Subcutaneous abdominal adipose tissue (tissue), 5 donors: Measurements from ENCODE around the gene FRMPD1.

Experiments
- H3K27ac ChIP-seq: one replicate; pipeline ENCODE4 v1.7.0; 2013; ENCODE audit warnings: low read depth, mild to moderate bottlenecking, inconsistent platforms, low read length, moderate library complexity
- H3K27me3 ChIP-seq, 5 donors: one replicate each; pipeline ENCODE4 v1.7.0; 2013; ENCODE audit warnings: low read length in 5 of 5, inconsistent platforms in 1 of 5; ENCODE audit not compliant: control insufficient read depth in 5 of 5, insufficient read depth in 4 of 5
- H3K36me3 ChIP-seq, 5 donors: one replicate each; pipeline ENCODE4 v1.7.0; 2013; ENCODE audit warnings: low read length in 5 of 5; ENCODE audit not compliant: control insufficient read depth in 5 of 5, insufficient read depth in 5 of 5
- H3K4me1 ChIP-seq, 5 donors: one replicate each; pipeline ENCODE4 v1.7.0; 2013; ENCODE audit warnings: low read length in 5 of 5, mild to moderate bottlenecking in 3 of 5, moderate library complexity in 1 of 5; ENCODE audit not compliant: control insufficient read depth in 5 of 5, insufficient read depth in 5 of 5
- H3K4me3 ChIP-seq, 5 donors: one replicate each; pipeline ENCODE4 v1.7.0; 2013; ENCODE audit warnings: low read length in 5 of 5, low read depth in 1 of 5
- H3K9ac ChIP-seq, 5 donors: one replicate each; pipeline ENCODE4 v1.7.0; 2013; ENCODE audit warnings: low read length in 5 of 5, mild to moderate bottlenecking in 4 of 5, moderate library complexity in 3 of 5
- H3K9me3 ChIP-seq, 5 donors: one replicate each; pipeline ENCODE4 v1.7.0; 2013; ENCODE audit warnings: low read length in 5 of 5; ENCODE audit not compliant: control insufficient read depth in 5 of 5
- donor health status: healthy.
- donor health status: healthy.
- donor health status: healthy.
- donor health status: healthy.
- donor health status: healthy.

FRMPD1 gene

GRCh38 chr9:37696528-37696927 lies 45.8 kb downstream of the FRMPD1 start:
- H3K9me3 ChIP-seq = no peaks in the 10 kb centered on the region
- H3K4me1 ChIP-seq = no peaks in the 10 kb centered on the region
- peaks cover 3 to 9% (median 5%) of the 10 kb centered on the region in 5 donors for H3K27me3 ChIP-seq
- no peak overlapping the region for H3K4me3 ChIP-seq
- no peaks in the 10 kb centered on the region for H3K36me3 ChIP-seq
- no peak overlapping the region for H3K27ac ChIP-seq
- H3K9ac ChIP-seq = no peak overlapping the region

GRCh38 chr9:37700131-37700530 lies 49.4 kb downstream of the FRMPD1 start:
- Histone ChIP-seq H3K9me3 (no peaks in the 10 kb centered on the region), H3K9ac (no peak overlapping the region), H3K27me3 (peaks cover 0 to 5% (median 0%) of the 10 kb centered on the region in 5 donors), H3K4me3 (no peak overlapping the region), H3K27ac (no peak overlapping the region), H3K4me1 (no peaks in the 10 kb centered on the region), H3K36me3 (no peaks in the 10 kb centered on the region)

- Histone ChIP-seq H3K27ac (no peak overlapping the region), H3K9me3 (no peaks in the 10 kb centered on the region), H3K36me3 (no peaks in the 10 kb centered on the region), H3K9ac (no peak overlapping the region), H3K4me3 (no peak overlapping the region), H3K27me3 (no peaks in the 10 kb centered on the region), H3K4me1 (no peaks in the 10 kb centered on the region)
Measured at GRCh38 chr9:37700900-37701299, 50.1 kb downstream of the FRMPD1 start.

- Histone ChIP-seq H3K27ac (no peak overlapping the region), H3K4me1 (no peaks in the 10 kb centered on the region), H3K27me3 (peaks cover 0 to 4% (median 3%) of the 10 kb centered on the region in 5 donors), H3K9me3 (no peaks in the 10 kb centered on the region), H3K36me3 (no peaks in the 10 kb centered on the region), H3K4me3 (no peak overlapping the region), H3K9ac (no peak overlapping the region)
Measured at GRCh38 chr9:37705787-37706186, 55.0 kb downstream of the FRMPD1 start.

- Histone ChIP-seq H3K27ac (no peak overlapping the region), H3K36me3 (no peaks in the 10 kb centered on the region), H3K4me1 (no peaks in the 10 kb centered on the region), H3K9me3 (no peaks in the 10 kb centered on the region), H3K4me3 (no peak overlapping the region), H3K9ac (no peak overlapping the region), H3K27me3 (peaks cover 0 to 4% (median 3%) of the 10 kb centered on the region in 5 donors)
Measured at GRCh38 chr9:37706290-37706689, 55.5 kb downstream of the FRMPD1 start.

- Histone ChIP-seq H3K27me3 (peaks cover 0 to 4% (median 3%) of the 10 kb centered on the region in 5 donors), H3K36me3 (no peaks in the 10 kb centered on the region), H3K4me1 (no peaks in the 10 kb centered on the region), H3K9me3 (no peaks in the 10 kb centered on the region), H3K9ac (no peak overlapping the region), H3K27ac (no peak overlapping the region), H3K4me3 (no peak overlapping the region)
Measured at GRCh38 chr9:37707748-37708147, 57.0 kb downstream of the FRMPD1 start.

- no peaks in the 10 kb centered on the region for H3K4me1 ChIP-seq
- no peak overlapping the region for H3K4me3 ChIP-seq
- no peak overlapping the region for H3K27ac ChIP-seq
- peaks cover 0 to 4% (median 3%) of the 10 kb centered on the region in 5 donors for H3K27me3 ChIP-seq
- H3K9ac ChIP-seq = no peak overlapping the region
- H3K36me3 ChIP-seq = no peaks in the 10 kb centered on the region
- no peaks in the 10 kb centered on the region for H3K9me3 ChIP-seq
Measured at GRCh38 chr9:37710046-37710445, 59.3 kb downstream of the FRMPD1 start.

GRCh38 chr9:37715260-37715659 lies 64.5 kb downstream of the FRMPD1 start:
- H3K27ac ChIP-seq = no peak overlapping the region
- H3K4me1 ChIP-seq = no peaks in the 10 kb centered on the region
- H3K36me3 ChIP-seq = no peaks in the 10 kb centered on the region
- H3K9me3 ChIP-seq = no peaks in the 10 kb centered on the region
- no peak overlapping the region for H3K4me3 ChIP-seq
- no peak overlapping the region for H3K9ac ChIP-seq
- H3K27me3 ChIP-seq = no peaks in the 10 kb centered on the region

- no peak overlapping the region for H3K27ac ChIP-seq
- H3K9ac ChIP-seq = no peak overlapping the region
- H3K4me1 ChIP-seq = no peaks in the 10 kb centered on the region
- no peak overlapping the region for H3K4me3 ChIP-seq
- H3K27me3 ChIP-seq = no peaks in the 10 kb centered on the region
- H3K9me3 ChIP-seq = no peaks in the 10 kb centered on the region
- no peaks in the 10 kb centered on the region for H3K36me3 ChIP-seq
Measured at GRCh38 chr9:37715991-37716505, 65.3 kb downstream of the FRMPD1 start.

- H3K27me3 ChIP-seq = no peaks in the 10 kb centered on the region
- H3K9ac ChIP-seq = no peak overlapping the region
- no peak overlapping the region for H3K4me3 ChIP-seq
- no peaks in the 10 kb centered on the region for H3K9me3 ChIP-seq
- H3K4me1 ChIP-seq = no peaks in the 10 kb centered on the region
- no peaks in the 10 kb centered on the region for H3K36me3 ChIP-seq
- H3K27ac ChIP-seq = no peak overlapping the region
Measured at GRCh38 chr9:37719526-37719925, 68.8 kb downstream of the FRMPD1 start.

GRCh38 chr9:37727013-37727412 lies 76.3 kb downstream of the FRMPD1 start:
- H3K4me1 ChIP-seq = no peaks in the 10 kb centered on the region
- no peak overlapping the region for H3K4me3 ChIP-seq
- no peak overlapping the region for H3K9ac ChIP-seq
- H3K36me3 ChIP-seq = no peaks in the 10 kb centered on the region
- no peaks in the 10 kb centered on the region for H3K9me3 ChIP-seq
- H3K27me3 ChIP-seq = peaks cover 0 to 12% (median 2%) of the 10 kb centered on the region in 5 donors
- no peak overlapping the region for H3K27ac ChIP-seq
